Measurements from ENCODE around the gene FABP7.

Gene FABP7

DNA sequence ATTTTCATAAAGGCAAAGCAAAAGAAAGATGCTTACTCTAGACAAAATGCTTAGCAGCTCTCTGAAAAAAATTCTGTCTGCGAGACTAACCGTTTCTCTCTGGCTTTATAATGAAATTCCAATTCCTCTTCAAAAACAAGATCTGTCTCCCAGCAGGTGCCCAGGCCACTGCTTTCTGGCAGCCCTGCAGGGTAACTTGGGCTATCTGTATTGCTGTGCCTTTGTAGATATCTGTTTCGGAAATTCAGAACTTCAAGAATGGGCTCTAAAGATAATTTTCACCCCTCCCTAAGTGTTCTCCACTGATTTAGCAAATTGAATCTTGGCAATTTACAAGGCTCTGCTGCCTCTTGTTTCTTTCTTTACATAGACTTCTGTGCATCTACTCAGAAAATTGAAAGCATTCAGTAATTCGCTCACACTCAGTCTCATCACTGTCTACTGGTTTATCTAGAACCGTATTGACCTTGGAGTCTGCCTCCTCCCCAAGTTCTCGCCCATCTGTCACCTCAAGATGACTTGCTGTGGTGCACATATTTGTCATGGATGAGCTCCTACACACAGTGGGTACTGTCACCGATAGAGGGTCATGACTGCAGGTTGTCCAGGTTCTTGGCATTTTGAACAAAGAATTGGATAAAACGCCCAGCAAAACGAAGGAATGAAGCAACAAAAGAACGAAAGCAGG lies 26.4 kb upstream of the FABP7 start:
- Histone ChIP-seq H4K20me1 (ENCODE audit: insufficient read depth) (no peaks in the 10 kb centered on the region), H2AFZ (ENCODE audit: low read depth) (peak overlapping the region; percentile 50), H3K27me3 (ENCODE audit: insufficient read depth, low read depth) (no peaks in the 10 kb centered on the region), H3K27ac (peak overlapping the region; percentile 80), H3K79me2 (ENCODE audit: insufficient read depth, low read depth) (no peaks in the 10 kb centered on the region), H3K9ac (peak overlapping the region; percentile 32; the same call in 1 of the 2 replicates), H3K4me1 (ENCODE audit: low read depth, poor library complexity, severe bottlenecking) (peaks cover 61% of the 10 kb centered on the region), H3K36me3 (ENCODE audit: insufficient read depth) (no peaks in the 10 kb centered on the region), H3K4me3 (IDR thresholded peaks at IDR 0.05; ENCODE audit: insufficient read depth, low read depth, low read length) (no peak overlapping the region), H3K4me2 (peak overlapping the region; percentile 87)
- TF ChIP-seq, protein P1, sequence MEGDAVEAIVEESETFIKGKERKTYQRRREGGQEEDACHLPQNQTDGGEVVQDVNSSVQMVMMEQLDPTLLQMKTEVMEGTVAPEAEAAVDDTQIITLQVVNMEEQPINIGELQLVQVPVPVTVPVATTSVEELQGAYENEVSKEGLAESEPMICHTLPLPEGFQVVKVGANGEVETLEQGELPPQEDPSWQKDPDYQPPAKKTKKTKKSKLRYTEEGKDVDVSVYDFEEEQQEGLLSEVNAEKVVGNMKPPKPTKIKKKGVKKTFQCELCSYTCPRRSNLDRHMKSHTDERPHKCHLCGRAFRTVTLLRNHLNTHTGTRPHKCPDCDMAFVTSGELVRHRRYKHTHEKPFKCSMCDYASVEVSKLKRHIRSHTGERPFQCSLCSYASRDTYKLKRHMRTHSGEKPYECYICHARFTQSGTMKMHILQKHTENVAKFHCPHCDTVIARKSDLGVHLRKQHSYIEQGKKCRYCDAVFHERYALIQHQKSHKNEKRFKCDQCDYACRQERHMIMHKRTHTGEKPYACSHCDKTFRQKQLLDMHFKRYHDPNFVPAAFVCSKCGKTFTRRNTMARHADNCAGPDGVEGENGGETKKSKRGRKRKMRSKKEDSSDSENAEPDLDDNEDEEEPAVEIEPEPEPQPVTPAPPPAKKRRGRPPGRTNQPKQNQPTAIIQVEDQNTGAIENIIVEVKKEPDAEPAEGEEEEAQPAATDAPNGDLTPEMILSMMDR (conservative IDR thresholded peaks at IDR 0.05; ENCODE audit: low read depth, low read length) = no peak

DNA sequence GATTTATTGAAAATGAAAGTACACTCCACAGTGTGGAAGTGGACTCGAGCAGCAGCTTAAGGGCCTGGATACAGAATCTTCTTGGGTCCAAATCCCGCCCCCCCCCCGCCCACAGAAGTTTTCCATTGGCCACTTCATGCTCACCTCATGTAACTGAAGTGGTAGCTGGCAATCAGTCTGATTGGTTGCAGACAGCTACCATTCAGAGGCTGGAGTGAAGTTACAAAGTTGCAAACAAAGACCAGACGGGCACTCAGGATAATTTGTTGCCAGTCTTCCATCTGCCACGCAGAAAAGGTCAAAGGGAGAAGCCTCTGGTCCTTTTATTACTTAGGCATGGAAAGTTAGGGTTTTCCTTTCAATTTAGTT lies 25.8 kb upstream of the FABP7 start:
- H3K27me3 ChIP-seq (ENCODE audit: insufficient read depth, low read depth) = no peaks in the 10 kb centered on the region
- peaks cover 66% of the 10 kb centered on the region for H3K4me1 ChIP-seq (ENCODE audit: low read depth, poor library complexity, severe bottlenecking)
- H4K20me1 ChIP-seq (ENCODE audit: insufficient read depth) = no peaks in the 10 kb centered on the region
- no peak overlapping the region for H3K4me3 ChIP-seq (IDR thresholded peaks at IDR 0.05; ENCODE audit: insufficient read depth, low read depth, low read length)
- no peaks in the 10 kb centered on the region for H3K36me3 ChIP-seq (ENCODE audit: insufficient read depth)
- TF ChIP-seq, protein P1 (conservative IDR thresholded peaks at IDR 0.05; ENCODE audit: low read depth, low read length) = no peak
- H2AFZ ChIP-seq (ENCODE audit: low read depth) = peak overlapping the region; percentile 50; the same call in 1 of the 2 replicates
- peak overlapping the region; percentile 87 for H3K4me2 ChIP-seq
- peak overlapping the region; percentile 32; the same call in 1 of the 2 replicates for H3K9ac ChIP-seq
- H3K27ac ChIP-seq = peak overlapping the region; percentile 80
- no peaks in the 10 kb centered on the region for H3K79me2 ChIP-seq (ENCODE audit: insufficient read depth, low read depth)

DNA sequence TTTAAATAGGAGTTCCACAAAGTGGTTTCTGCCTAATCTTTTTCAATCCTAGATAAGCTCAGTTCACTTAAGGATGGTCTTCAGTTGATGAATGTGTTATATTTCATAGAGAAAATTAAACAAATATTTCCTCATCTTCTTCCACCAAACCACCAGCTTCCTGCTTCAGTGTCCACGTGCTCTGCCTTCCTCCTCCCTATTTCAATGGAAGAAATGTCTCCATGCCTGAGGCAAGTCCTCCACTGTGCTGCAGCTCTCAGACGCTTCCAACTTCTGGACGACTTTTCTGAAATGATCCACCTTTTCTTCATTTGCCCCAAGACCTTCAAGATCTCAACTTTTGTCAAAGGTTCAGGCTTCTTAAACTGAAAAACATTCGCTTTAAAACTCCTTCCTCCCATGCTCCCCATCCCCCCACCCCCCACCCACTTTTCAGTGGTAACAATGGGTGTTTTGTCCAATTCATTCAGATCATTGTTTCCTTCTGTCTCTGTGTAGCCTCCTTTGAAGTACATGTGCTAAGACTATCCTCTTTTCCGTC lies 25.3 kb upstream of the FABP7 start:
- no peak overlapping the region for H3K9ac ChIP-seq
- H2AFZ ChIP-seq (ENCODE audit: low read depth) = no peak overlapping the region; the same call in 1 of the 2 replicates
- H3K4me1 ChIP-seq (ENCODE audit: low read depth, poor library complexity, severe bottlenecking) = peaks cover 67% of the 10 kb centered on the region
- H3K27me3 ChIP-seq (ENCODE audit: insufficient read depth, low read depth) = no peaks in the 10 kb centered on the region
- H3K27ac ChIP-seq = peak overlapping the region; percentile 80
- H3K4me3 ChIP-seq (IDR thresholded peaks at IDR 0.05; ENCODE audit: insufficient read depth, low read depth, low read length) = no peak overlapping the region
- peak overlapping the region; percentile 87; the same call in 1 of the 2 replicates for H3K4me2 ChIP-seq
- no peaks in the 10 kb centered on the region for H3K79me2 ChIP-seq (ENCODE audit: insufficient read depth, low read depth)
- TF ChIP-seq, protein P1 (conservative IDR thresholded peaks at IDR 0.05; ENCODE audit: low read depth, low read length) = no peak
- H4K20me1 ChIP-seq (ENCODE audit: insufficient read depth) = no peaks in the 10 kb centered on the region
- H3K36me3 ChIP-seq (ENCODE audit: insufficient read depth) = no peaks in the 10 kb centered on the region

DNA sequence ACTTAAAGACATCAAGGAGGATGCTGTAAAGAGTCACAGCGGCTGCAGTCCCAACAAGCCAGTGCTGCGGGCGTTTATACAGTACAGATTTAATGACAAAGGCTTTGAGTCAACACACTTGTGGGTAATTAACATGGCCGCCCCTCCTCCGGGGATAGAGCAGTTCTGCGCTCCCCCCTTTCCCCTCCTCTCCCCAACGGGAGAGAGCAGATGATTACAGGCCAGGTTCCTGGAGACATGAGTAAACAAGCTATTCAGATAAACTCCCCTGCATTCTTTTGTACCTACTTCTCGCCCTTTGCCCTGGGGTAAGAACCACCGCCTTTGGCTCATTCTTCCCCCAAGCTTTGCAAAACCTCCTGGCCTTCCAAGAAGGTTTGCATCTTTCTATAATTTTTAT lies 23.6 kb upstream of the FABP7 start:
- Histone ChIP-seq H3K27ac (no peak overlapping the region), H3K4me3 (IDR thresholded peaks at IDR 0.05; ENCODE audit: insufficient read depth, low read depth, low read length) (no peak overlapping the region), H3K9ac (no peak overlapping the region), H3K36me3 (ENCODE audit: insufficient read depth) (no peaks in the 10 kb centered on the region), H3K4me1 (ENCODE audit: low read depth, poor library complexity, severe bottlenecking) (peaks cover 67% of the 10 kb centered on the region), H2AFZ (ENCODE audit: low read depth) (no peak overlapping the region), H4K20me1 (ENCODE audit: insufficient read depth) (no peaks in the 10 kb centered on the region), H3K4me2 (no peak overlapping the region), H3K27me3 (ENCODE audit: insufficient read depth, low read depth) (no peaks in the 10 kb centered on the region), H3K79me2 (ENCODE audit: insufficient read depth, low read depth) (no peaks in the 10 kb centered on the region)
- TF ChIP-seq, protein P1 (conservative IDR thresholded peaks at IDR 0.05; ENCODE audit: low read depth, low read length) = no peak

All from KMS-11 (cell line).